DOHH2 (cell line): ENCODE results near the gene SETX.

Experiments
- H3F3A ChIP-seq: fragments of 200-600 bp; sonication (generic), shearing (Covaris generic); 2 replicates; pipeline ENCODE4 v1.6.0; 2016; ENCODE audit warnings: antibody characterized with exemption, mild to moderate bottlenecking; ENCODE audit not compliant: control insufficient read depth, insufficient read depth
- H3K27ac ChIP-seq: fragments of 200-600 bp; sonication (generic); 2 replicates; pipeline ENCODE4 v1.5.1; 2014; ENCODE audit warnings: low read depth, mild to moderate bottlenecking, low read length, moderate library complexity
- H3K27me3 ChIP-seq: fragments of 200-600 bp; sonication (generic); 2 replicates; pipeline ENCODE4 v1.6.1; 2014; ENCODE audit warnings: mild to moderate bottlenecking, low read length, mixed read lengths; ENCODE audit not compliant: control insufficient read depth
- H3K36me3 ChIP-seq: fragments of 200-600 bp; sonication (generic); 2 replicates; pipeline ENCODE4 v1.6.1; 2014; ENCODE audit warnings: mild to moderate bottlenecking, low read length, moderate library complexity, mixed read lengths; ENCODE audit not compliant: control insufficient read depth
- H3K4me1 ChIP-seq: fragments of 200-600 bp; sonication (generic); 2 replicates; pipeline ENCODE4 v1.6.1; 2014; ENCODE audit warnings: mild to moderate bottlenecking, low read length, mixed read lengths; ENCODE audit not compliant: control insufficient read depth
- H3K4me2 ChIP-seq: fragments of 200-600 bp; sonication (generic); 2 replicates; pipeline ENCODE4 v1.6.0; 2014; ENCODE audit warnings: mild to moderate bottlenecking, low read length, moderate library complexity
- H3K4me3 ChIP-seq: fragments of 200-600 bp; sonication (generic); 2 replicates; pipeline ENCODE4 v1.5.1; 2014; ENCODE audit warnings: mild to moderate bottlenecking, low read length, mixed read lengths
- H3K79me2 ChIP-seq: fragments of 200-600 bp; sonication (generic); 2 replicates; pipeline ENCODE4 v1.6.1; 2014; ENCODE audit warnings: mild to moderate bottlenecking, low read length, mixed read lengths; ENCODE audit not compliant: control insufficient read depth
- H3K9me2 ChIP-seq: fragments of 200-600 bp; sonication (generic); replicated peaks from 2 replicates; pipeline ENCODE4 v1.6.1; 2014; ENCODE audit warnings: mild to moderate bottlenecking, low read length, mixed read lengths; ENCODE audit not compliant: control insufficient read depth
- H3K9me3 ChIP-seq: fragments of 200-600 bp; sonication (generic); 2 replicates; pipeline ENCODE4 v1.6.1; 2014; ENCODE audit warnings: antibody characterized with exemption, low read length, mixed read lengths; ENCODE audit not compliant: control insufficient read depth, insufficient read depth
- H4K20me1 ChIP-seq: fragments of 200-600 bp; sonication (generic); 2 replicates; pipeline ENCODE4 v1.6.0; 2014; ENCODE audit warnings: low read depth, mild to moderate bottlenecking, antibody characterized with exemption, low read length, moderate library complexity; ENCODE audit not compliant: control insufficient read depth, insufficient read depth
- CTCF ChIP-seq: fragments of 200-600 bp; sonication (generic); IDR thresholded peaks from one replicate; pipeline ENCODE4 v1.5.1; 2014; ENCODE audit warnings: antibody characterized with exemption, mild to moderate bottlenecking, low read depth, low read length; ENCODE audit not compliant: poor library complexity, severe bottlenecking
- EZH2phosphoT487 ChIP-seq: fragments of 200-600 bp; sonication (generic); IDR thresholded peaks from 2 replicates; pipeline ENCODE4 v1.6.1; 2017; ENCODE audit warnings: borderline replicate concordance, mild to moderate bottlenecking, antibody characterized with exemption, low read length, moderate library complexity, mixed read lengths

SETX gene

GRCh38 chr9:132354637-132355355 lies at the start of gene SETX:
SETX (minus strand) TSS chr9:132354986; CDS start chr9:132349428, 5,558 bp downstream.
- H3K4me2 ChIP-seq, result peak within 1 kb of the TSS; percentile 74
- peaks cover 48% of the 10 kb centered on the region for H3K36me3 ChIP-seq
- TF ChIP-seq EZH2phosphoT487 (no peak), CTCF (no peak)
- peaks cover 65% of the 10 kb centered on the region for H3K4me1 ChIP-seq
- no peaks in the 10 kb centered on the region for H3K9me2 ChIP-seq
- H3F3A ChIP-seq, result peaks cover 21% of the 10 kb centered on the region
- peak within 1 kb of the TSS; percentile 86 for H3K4me3 ChIP-seq
- H3K27ac ChIP-seq, result peak within 1 kb of the TSS; percentile 81
- no peaks in the 10 kb centered on the region for H3K27me3 ChIP-seq
- no peaks in the 10 kb centered on the region for H3K9me3 ChIP-seq
- 0 out of 2 replicates have a peak, but pooled peaks cover 4% of the 10 kb centered on the region for H4K20me1 ChIP-seq
- H3K79me2 ChIP-seq, result peaks cover 48% of the 10 kb centered on the region

GRCh38 chr9:132404228-132404881 lies 49.6 kb upstream of the SETX start:
- Histone ChIP-seq H3K4me2 (peak overlapping the region; percentile 82), H3K4me3 (peak overlapping the region; percentile 92), H3K36me3 (peaks cover 46% of the 10 kb centered on the region), H3K9me3 (no peaks in the 10 kb centered on the region), H4K20me1 (peaks cover 17% of the 10 kb centered on the region), H3K4me1 (peaks cover 36% of the 10 kb centered on the region), H3K27ac (peak overlapping the region; percentile 53), H3F3A (peaks cover 7% of the 10 kb centered on the region), H3K79me2 (peaks cover 62% of the 10 kb centered on the region), H3K27me3 (peaks cover 3% of the 10 kb centered on the region), H3K9me2 (no peaks in the 10 kb centered on the region)
- TF ChIP-seq EZH2phosphoT487 (no peak), CTCF (no peak)

- H3K27me3 ChIP-seq, result no peaks in the 10 kb centered on the region
- peaks cover 7% of the 10 kb centered on the region for H3F3A ChIP-seq
- TF ChIP-seq CTCF (no peak), EZH2phosphoT487 (no peak)
- H3K9me2 ChIP-seq, result no peaks in the 10 kb centered on the region
- peaks cover 19% of the 10 kb centered on the region for H4K20me1 ChIP-seq
- no peaks in the 10 kb centered on the region for H3K9me3 ChIP-seq
- H3K36me3 ChIP-seq, result peaks cover 69% of the 10 kb centered on the region
- peaks cover 27% of the 10 kb centered on the region for H3K4me1 ChIP-seq
- H3K4me2 ChIP-seq, result no peak overlapping the region
- no peak overlapping the region for H3K4me3 ChIP-seq
- no peak overlapping the region for H3K27ac ChIP-seq
- H3K79me2 ChIP-seq, result peaks cover 60% of the 10 kb centered on the region
These were observed 47.0 kb upstream of the SETX start for GRCh38 chr9:132401824-132402223.
